Thymus (tissue), 11 donors: ENCODE measurements around the gene RBM10. TPM values are rescaled to one million over a fixed set of nuclear protein-coding genes. Genes with fewer than 3 reads are reported as not detected.

Experiments used
- DNase-seq, 9 donors: peaks; one replicate each; pipeline ENCODE4 v3.0.0-alpha.2; 2013; ENCODE audit warnings: low spot score in 9 of 9, low read depth in 6 of 9, missing footprints in 1 of 9
- H3K27ac ChIP-seq, 2 donors: one replicate each; pipeline ENCODE4 v1.5.1; 2013; ENCODE audit warnings: control low read depth in 1 of 2, low read depth in 1 of 2, low read length in 1 of 2, mild to moderate bottlenecking in 1 of 2, moderate library complexity in 1 of 2
- H3K27me3 ChIP-seq, 2 donors: one replicate each; pipeline ENCODE4 v1.5.1; 2013; ENCODE audit warnings: low read length in 1 of 2; ENCODE audit not compliant: control insufficient read depth in 2 of 2, insufficient read depth in 1 of 2
- H3K36me3 ChIP-seq, 2 donors: one replicate each; pipeline ENCODE4 v1.5.1; 2013; ENCODE audit warnings: low read length in 1 of 2, mild to moderate bottlenecking in 1 of 2, moderate library complexity in 1 of 2; ENCODE audit not compliant: control insufficient read depth in 2 of 2, insufficient read depth in 2 of 2
- H3K4me1 ChIP-seq, 2 donors: one replicate each; pipeline ENCODE4 v1.5.1; 2013; ENCODE audit warnings: low read length in 2 of 2; ENCODE audit not compliant: control insufficient read depth in 2 of 2, insufficient read depth in 2 of 2
- H3K4me3 ChIP-seq, 2 donors: one replicate each; pipeline ENCODE4 v1.5.1; 2013; ENCODE audit warnings: low read length in 2 of 2, control low read depth in 1 of 2, mild to moderate bottlenecking in 1 of 2
- H3K9me3 ChIP-seq, 2 donors: one replicate each; pipeline ENCODE4 v1.5.1; 2013; ENCODE audit warnings: low read length in 1 of 2, mild to moderate bottlenecking in 1 of 2; ENCODE audit not compliant: control insufficient read depth in 2 of 2, insufficient read depth in 1 of 2
- WGBS: extraction: QIAGEN DNeasy Blood & Tissue Kit; methylation state at CpG from one replicate; pipeline ENCODE4 v1.1.7; 2013; 5-methylcytosine and 5-hydroxymethylcytosine counted together
- polyA plus RNA-seq: library from polyadenylated mRNA; stranded (reverse); fragments of 200-250 nt; gene quantifications from one replicate; pipeline ENCODE4 v1.2.3, GENCODE V29; 2013
- total RNA-seq: library from RNA; stranded (reverse); fragments of 120-200 nt; gene quantifications from one replicate; pipeline ENCODE4 v1.2.4, GENCODE V29; 2013
- donor health status: healthy.

RBM10 gene
- total and polyA plus RNA-seq, 2 donors = 31.2 to 31.9 TPM

GRCh38 chrX:47172549-47172948 is 27.5 kb downstream of the RBM10 start:
- Histone ChIP-seq H3K27me3 (no peaks in the 10 kb centered on the region), H3K4me1 (no peaks in the 10 kb centered on the region), H3K27ac (no peak overlapping the region), H3K4me3 (no peak overlapping the region), H3K36me3 (peaks cover 64 to 67% of the 10 kb centered on the region in 2 donors), H3K9me3 (no peaks in the 10 kb centered on the region)
- DNase-seq = no peak
- WGBS = 99% methylated on average over 7 of the region's 7 CpGs

GRCh38 chrX:47172971-47173792 is 28.2 kb downstream of the RBM10 start:
- no peak for DNase-seq
- no peaks in the 10 kb centered on the region for H3K9me3 ChIP-seq
- 97% methylated on average over 18 of the region's 18 CpGs for WGBS
- H3K36me3 ChIP-seq = peaks cover 69 to 73% of the 10 kb centered on the region in 2 donors
- no peaks in the 10 kb centered on the region for H3K27me3 ChIP-seq
- no peaks in the 10 kb centered on the region for H3K4me1 ChIP-seq
- no peak overlapping the region for H3K27ac ChIP-seq
- H3K4me3 ChIP-seq = no peak overlapping the region

- Histone ChIP-seq H3K36me3 (peaks cover 73 to 75% of the 10 kb centered on the region in 2 donors), H3K4me3 (no peak overlapping the region), H3K27me3 (no peaks in the 10 kb centered on the region), H3K9me3 (no peaks in the 10 kb centered on the region), H3K27ac (no peak overlapping the region), H3K4me1 (no peaks in the 10 kb centered on the region)
- WGBS = 98% methylated on average over 12 of the region's 12 CpGs
- no peak for DNase-seq
Measured at GRCh38 chrX:47174376-47174775, 29.4 kb downstream of the RBM10 start.

GRCh38 chrX:47174846-47175587 is 30.0 kb downstream of the RBM10 start:
- peaks cover 75% of the 10 kb centered on the region in 2 donors for H3K36me3 ChIP-seq
- H3K27me3 ChIP-seq = no peaks in the 10 kb centered on the region
- no peaks in the 10 kb centered on the region for H3K9me3 ChIP-seq
- H3K4me3 ChIP-seq = no peak overlapping the region
- WGBS = 96% methylated on average over 23 of the region's 23 CpGs
- no peak overlapping the region for H3K27ac ChIP-seq
- H3K4me1 ChIP-seq = no peaks in the 10 kb centered on the region
- DNase-seq = no peak

GRCh38 chrX:47175588-47175980 is 30.6 kb downstream of the RBM10 start:
- H3K4me3 ChIP-seq = no peak overlapping the region
- no peak for DNase-seq
- H3K27me3 ChIP-seq = no peaks in the 10 kb centered on the region
- 98% methylated on average over 12 of the region's 12 CpGs for WGBS
- no peaks in the 10 kb centered on the region for H3K4me1 ChIP-seq
- no peak overlapping the region for H3K27ac ChIP-seq
- no peaks in the 10 kb centered on the region for H3K9me3 ChIP-seq
- peaks cover 69 to 72% of the 10 kb centered on the region in 2 donors for H3K36me3 ChIP-seq

GRCh38 chrX:47176101-47176740 is 31.2 kb downstream of the RBM10 start:
- H3K27ac ChIP-seq = no peak overlapping the region
- no peaks in the 10 kb centered on the region for H3K4me1 ChIP-seq
- H3K27me3 ChIP-seq = no peaks in the 10 kb centered on the region
- WGBS = 98% methylated on average over 23 of the region's 23 CpGs
- DNase-seq = no peak
- H3K4me3 ChIP-seq = no peak overlapping the region
- peaks cover 67 to 70% of the 10 kb centered on the region in 2 donors for H3K36me3 ChIP-seq
- no peaks in the 10 kb centered on the region for H3K9me3 ChIP-seq

GRCh38 chrX:47177079-47177478 is 32.1 kb downstream of the RBM10 start:
- no peak for DNase-seq

GRCh38 chrX:47178337-47178736 is 33.3 kb downstream of the RBM10 start:
- Histone ChIP-seq H3K27me3 (no peaks in the 10 kb centered on the region), H3K27ac (no peak overlapping the region), H3K36me3 (peaks cover 63 to 66% of the 10 kb centered on the region in 2 donors), H3K4me1 (no peaks in the 10 kb centered on the region), H3K4me3 (no peak overlapping the region), H3K9me3 (no peaks in the 10 kb centered on the region)
- WGBS = 96% methylated on average over 5 of the region's 5 CpGs
- no peak for DNase-seq

More at GRCh38 chrX:47177079-47177478, 32.1 kb downstream of the RBM10 start:
- H3K27me3 ChIP-seq = no peaks in the 10 kb centered on the region
- H3K36me3 ChIP-seq = peaks cover 66 to 71% of the 10 kb centered on the region in 2 donors
- no peaks in the 10 kb centered on the region for H3K4me1 ChIP-seq
- H3K27ac ChIP-seq = no peak overlapping the region
- no peak overlapping the region for H3K4me3 ChIP-seq
- H3K9me3 ChIP-seq = no peaks in the 10 kb centered on the region
- WGBS = 98% methylated on average over 2 of the region's 2 CpGs
